GM12891 (cell line): ENCODE results near the gene IGFBPL1.

Experiments
- PAX5 ChIP-seq: IDR thresholded peaks from 2 replicates; pipeline ENCODE4 v1.6.1; 2011; ENCODE audit warnings: low read length, moderate library complexity, mild to moderate bottlenecking; ENCODE audit not compliant: insufficient read depth, severe bottlenecking
- POLR2A ChIP-seq: IDR thresholded peaks from 2 replicates; pipeline ENCODE4 v1.6.1; 2011; ENCODE audit warnings: low read depth, low read length, control low read depth
- POLR2AphosphoS5 ChIP-seq: IDR thresholded peaks from 2 replicates; pipeline ENCODE4 v1.6.1; 2011; ENCODE audit warnings: low read depth, low read length, control low read depth
- POU2F2 ChIP-seq: IDR thresholded peaks from 2 replicates; pipeline ENCODE4 v1.6.1; 2011; ENCODE audit warnings: low read depth, mild to moderate bottlenecking, control low read depth, low read length, moderate library complexity
- SPI1 ChIP-seq: IDR thresholded peaks from 2 replicates; pipeline ENCODE4 v1.6.1; 2011; ENCODE audit warnings: low read depth, low read length, control low read depth
- TAF1 ChIP-seq: IDR thresholded peaks from 2 replicates; pipeline ENCODE4 v1.6.1; 2011; ENCODE audit warnings: low read depth, low read length, control low read depth

DNA sequence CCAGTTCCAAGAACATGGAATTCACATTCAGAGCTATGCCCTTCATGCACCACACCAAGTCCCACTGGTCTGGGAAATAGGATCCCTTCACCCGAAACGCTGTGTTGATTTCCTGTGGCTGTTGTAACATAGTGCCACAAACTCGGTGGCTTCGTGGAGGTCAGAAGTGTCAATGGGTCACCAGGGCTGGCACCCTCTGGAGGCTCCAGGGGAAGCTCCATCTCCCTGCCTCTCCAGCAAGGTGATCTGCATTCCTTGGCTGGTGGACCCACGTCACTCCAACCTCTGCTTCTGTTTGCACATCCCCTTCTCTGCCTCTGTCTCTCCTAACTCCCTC is 60.7 kb downstream of the IGFBPL1 start:
- TF ChIP-seq POLR2A, result no peak
- TF ChIP-seq POLR2AphosphoS5, result no peak
- no peak for TF ChIP-seq TAF1
- no peak for TF ChIP-seq PAX5
- no peak for TF ChIP-seq SPI1
- TF ChIP-seq POU2F2, result no peak
